ENCODE measurements around the gene SRGN.
"Not testable (repeated sequence)": the region's sequence is repeated elsewhere in the genome, so short reads cannot be mapped to it uniquely, and the experiment has no call there.

The SRGN gene

GRCh38 chr10:69087590-69088470 is at the start of gene SRGN:
Gene SRGN, plus strand, starts transcription at chr10:69088103. Its CDS starts 55 bp downstream, at chr10:69088158.
- peak; percentile 92 for DNase-seq (ENCODE audit: low read depth)

GRCh38 chr10:69040904-69041303 is 47.0 kb upstream of the SRGN start:
- DNase-seq (ENCODE audit: low read depth), result not testable (repeated sequence)

- DNase-seq (ENCODE audit: low read depth), result no peak
These were observed 45.5 kb upstream of the SRGN start for GRCh38 chr10:69042417-69042816.

- no peak for DNase-seq (ENCODE audit: low read depth)
These were observed 45.1 kb upstream of the SRGN start for GRCh38 chr10:69042838-69043237.

GRCh38 chr10:69043931-69044531 is 43.9 kb upstream of the SRGN start:
- DNase-seq (ENCODE audit: low read depth), result no peak

GRCh38 chr10:69044546-69044945 is 43.4 kb upstream of the SRGN start:
- DNase-seq (ENCODE audit: low read depth), result no peak

GRCh38 chr10:69045441-69046300 is 42.2 kb upstream of the SRGN start:
- DNase-seq (ENCODE audit: low read depth), result peak; percentile 99

GRCh38 chr10:69047111-69047832 is 40.6 kb upstream of the SRGN start:
- peak; percentile 61 for DNase-seq (ENCODE audit: low read depth)

GRCh38 chr10:69048103-69048502 is 39.8 kb upstream of the SRGN start:
- DNase-seq (ENCODE audit: low read depth), result peak; percentile 82

- no peak for DNase-seq (ENCODE audit: low read depth)
These were observed 38.3 kb upstream of the SRGN start for GRCh38 chr10:69049566-69049961.

GRCh38 chr10:69051303-69051702 is 36.6 kb upstream of the SRGN start:
- DNase-seq (ENCODE audit: low read depth), result no peak

- no peak for DNase-seq (ENCODE audit: low read depth)
These were observed 36.0 kb upstream of the SRGN start for GRCh38 chr10:69051710-69052487.

- no peak for DNase-seq (ENCODE audit: low read depth)
These were observed 35.2 kb upstream of the SRGN start for GRCh38 chr10:69052736-69053135.

GRCh38 chr10:69055241-69055640 is 32.7 kb upstream of the SRGN start:
- no peak for DNase-seq (ENCODE audit: low read depth)

- no peak for DNase-seq (ENCODE audit: low read depth)
These were observed 31.8 kb upstream of the SRGN start for GRCh38 chr10:69056129-69056528.

GRCh38 chr10:69056536-69057260 is 31.2 kb upstream of the SRGN start:
- no peak for DNase-seq (ENCODE audit: low read depth)

- DNase-seq (ENCODE audit: low read depth), result no peak
These were observed 30.5 kb upstream of the SRGN start for GRCh38 chr10:69057261-69057950.

GRCh38 chr10:69057951-69058297 is 30.0 kb upstream of the SRGN start:
- DNase-seq (ENCODE audit: low read depth), result peak; percentile 79

- no peak for DNase-seq (ENCODE audit: low read depth)
These were observed 27.6 kb upstream of the SRGN start for GRCh38 chr10:69060127-69060798.
